CD14-positive monocyte (primary cell): ENCODE measurements around the gene ZFHX3. TPM values are rescaled to one million over a fixed set of nuclear protein-coding genes. Genes with fewer than 3 reads are reported as not detected.

Source experiments
- DNase-seq, 3 donors: peaks; one replicate each; pipeline ENCODE4 v3.0.0-alpha.2; 2011 to 2022
- H2AFZ ChIP-seq: 2 replicates; pipeline ENCODE4 v1.6.0; 2012; ENCODE audit warnings: mild to moderate bottlenecking, low read depth, low read length, inconsistent platforms; ENCODE audit not compliant: insufficient read depth, poor library complexity, severe bottlenecking
- H3K27ac ChIP-seq, 2 donors: 1 replicate in 1 of 2; 2 replicates in 1 of 2; pipeline ENCODE4 v1.5.1; 2012 to 2013; ENCODE audit warnings: low read length in 2 of 2, control low read depth in 1 of 2, inconsistent platforms in 1 of 2, low read depth in 1 of 2, mild to moderate bottlenecking in 1 of 2
- H3K27me3 ChIP-seq, 2 donors: one replicate each; pipeline versions ENCODE4 v1.6.0 to v1.6.1; 2011 to 2013; ENCODE audit warnings: low read length in 2 of 2; ENCODE audit not compliant: control insufficient read depth in 2 of 2, insufficient read depth in 2 of 2
- H3K36me3 ChIP-seq, 2 donors: replicated peaks in 1 of 2; 1 replicate in 1 of 2; 2 replicates in 1 of 2; pipeline versions ENCODE4 v1.5.1 to v1.6.1; 2012 to 2013; ENCODE audit warnings: low read length in 2 of 2, control low read depth in 1 of 2, inconsistent platforms in 1 of 2, mild to moderate bottlenecking in 1 of 2; ENCODE audit not compliant: insufficient read depth in 2 of 2, control insufficient read depth in 1 of 2
- H3K4me1 ChIP-seq, 2 donors: 1 replicate in 1 of 2; 2 replicates in 1 of 2; pipeline versions ENCODE4 v1.5.1 to v1.6.1; 2012 to 2013; ENCODE audit warnings: low read length in 2 of 2, control low read depth in 1 of 2, inconsistent platforms in 1 of 2, mild to moderate bottlenecking in 1 of 2, moderate library complexity in 1 of 2; ENCODE audit not compliant: insufficient read depth in 2 of 2, control insufficient read depth in 1 of 2
- H3K4me2 ChIP-seq: replicated peaks from 2 replicates; pipeline ENCODE3; 2012; ENCODE audit warnings: low read length, moderate library complexity, mild to moderate bottlenecking; ENCODE audit not compliant: poor library complexity, severe bottlenecking; ENCODE audit errors: extremely low read depth
- H3K4me3 ChIP-seq, 3 experiments: fragments of 200-600 bp in 1 of 3; sonication (generic) in 1 of 3; replicated peaks in 1 of 3; 1 replicate in 2 of 3; 2 replicates in 1 of 3; pipeline ENCODE4 v1.5.1; 2011 to 2013; ENCODE audit warnings: low read length in 3 of 3, mild to moderate bottlenecking in 3 of 3, control low read depth in 2 of 3, low read depth in 2 of 3, inconsistent platforms in 1 of 3, moderate library complexity in 1 of 3
- H3K79me2 ChIP-seq: 2 replicates; pipeline ENCODE4 v1.6.0; 2012; ENCODE audit warnings: mild to moderate bottlenecking, control low read depth, inconsistent platforms, low read length, moderate library complexity; ENCODE audit not compliant: insufficient read depth
- H3K9ac ChIP-seq: 2 replicates; pipeline ENCODE4 v1.6.0; 2017; ENCODE audit warnings: low read length, mild to moderate bottlenecking; ENCODE audit not compliant: insufficient read depth, poor library complexity, severe bottlenecking
- H3K9me3 ChIP-seq, 2 donors: replicated peaks in 1 of 2; 1 replicate in 1 of 2; 2 replicates in 1 of 2; pipeline versions ENCODE4 v1.5.1 to v1.6.1; 2012 to 2013; ENCODE audit warnings: low read length in 2 of 2, control low read depth in 1 of 2; ENCODE audit not compliant: control insufficient read depth in 1 of 2, insufficient read depth in 1 of 2
- H4K20me1 ChIP-seq: 2 replicates; pipeline ENCODE4 v1.6.0; 2012; ENCODE audit warnings: mild to moderate bottlenecking, low read length, control low read depth, moderate library complexity; ENCODE audit not compliant: insufficient read depth
- H3K27ac Mint-ChIP-seq, 7 donors: one replicate each; pipeline ENCODE4 v1.8.0; 2020; ENCODE audit warnings: mild to moderate bottlenecking in 7 of 7, mixed read lengths in 7 of 7, moderate library complexity in 6 of 7, inconsistent platforms in 2 of 7
- H3K27me3 Mint-ChIP-seq, 3 donors: one replicate each; pipeline ENCODE4 v1.8.0; 2021 to 2022; ENCODE audit warnings: low read depth in 3 of 3, mild to moderate bottlenecking in 3 of 3, mixed read lengths in 3 of 3, moderate library complexity in 3 of 3, inconsistent platforms in 1 of 3
- H3K36me3 Mint-ChIP-seq, 2 donors: one replicate each; pipeline ENCODE4 v1.8.0; 2020; ENCODE audit warnings: mixed read lengths in 2 of 2, inconsistent platforms in 1 of 2, mild to moderate bottlenecking in 1 of 2
- H3K4me1 Mint-ChIP-seq: one replicate; pipeline ENCODE4 v1.8.0; 2020; ENCODE audit warnings: mild to moderate bottlenecking, mixed read lengths
- H3K4me3 Mint-ChIP-seq, 2 donors: one replicate each; pipeline ENCODE4 v1.8.0; 2020; ENCODE audit warnings: mild to moderate bottlenecking in 2 of 2, mixed read lengths in 2 of 2, moderate library complexity in 1 of 2
- H3K9me3 Mint-ChIP-seq, 7 donors: one replicate each; pipeline ENCODE4 v1.8.0; 2020 to 2022; ENCODE audit warnings: mixed read lengths in 7 of 7, mild to moderate bottlenecking in 6 of 7, moderate library complexity in 6 of 7, inconsistent platforms in 2 of 7
- WGBS: methylation state at CpG from one replicate; pipeline ENCODE4 v1.1.5; 2013; ENCODE audit warnings: missing lambda C conversion rate; ENCODE audit not compliant: insufficient coverage; 5-methylcytosine and 5-hydroxymethylcytosine counted together
- intact Hi-C, 2 donors: fragments of 100-400 bp; cut with micrococcal nuclease; formaldehyde crosslinking; loops; one replicate each; pipeline versions ENCODE4 v1.15.0 to v1.15.1; 2023
- polyA plus RNA-seq, 3 donors: library from polyadenylated mRNA; depleted of rRNA in 1 of 3; unstranded in 2 of 3; stranded (reverse) in 1 of 3; fragments of 300-500 nt in 2 of 3; fragments of >200 nt in 1 of 3; fragmentation: Illumina TruSeq in 2 of 3; gene quantifications; 1 replicate in 2 of 3; 2 replicates in 1 of 3; pipeline ENCODE4 v1.2.3, GENCODE V29; 2012 to 2021
- TF ChIP-seq, protein P1 (sequence below): fragments of 200-600 bp; IDR thresholded peaks from one replicate; pipeline ENCODE4 v1.8.0; 2022; ENCODE audit warnings: antibody characterized with exemption, mild to moderate bottlenecking

Gene ZFHX3
- polyA plus RNA-seq, 3 donors = 0.42 to 4.2 (median 0.43) TPM

DNA sequence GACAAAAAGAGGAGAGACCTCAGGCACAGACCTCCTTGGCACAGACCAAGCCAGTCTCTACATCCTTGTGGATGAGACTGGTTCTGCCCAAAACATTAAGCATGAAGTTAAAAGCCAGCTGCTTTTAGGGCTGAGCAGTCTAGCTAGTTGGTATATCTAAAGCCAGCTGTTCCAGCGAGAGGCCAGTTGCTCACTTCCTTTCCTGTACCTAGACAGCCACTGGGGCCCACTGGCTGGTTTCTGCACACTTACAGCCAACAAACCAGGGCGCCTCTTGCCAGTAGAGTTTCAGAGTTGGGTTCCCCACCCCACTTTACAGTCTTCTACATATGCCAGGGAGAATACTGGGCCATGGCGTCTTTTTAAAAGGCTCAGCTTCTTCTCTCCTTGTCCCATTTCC lies 242.4 kb downstream of the ZFHX3 start:
- no peak overlapping the region for H3K9ac ChIP-seq
- no peak for DNase-seq
- H3K27ac Mint-ChIP-seq = no peak overlapping the region
- H4K20me1 ChIP-seq = no peaks in the 10 kb centered on the region
- H3K36me3 Mint-ChIP-seq = peaks cover 21 to 24% of the 10 kb centered on the region in 2 donors
- no peaks in the 10 kb centered on the region for H3K27me3 ChIP-seq
- no peak overlapping the region for H3K27ac ChIP-seq
- peaks cover 0 to 31% of the 10 kb centered on the region in 2 donors for H3K36me3 ChIP-seq
- TF ChIP-seq, protein P1, sequence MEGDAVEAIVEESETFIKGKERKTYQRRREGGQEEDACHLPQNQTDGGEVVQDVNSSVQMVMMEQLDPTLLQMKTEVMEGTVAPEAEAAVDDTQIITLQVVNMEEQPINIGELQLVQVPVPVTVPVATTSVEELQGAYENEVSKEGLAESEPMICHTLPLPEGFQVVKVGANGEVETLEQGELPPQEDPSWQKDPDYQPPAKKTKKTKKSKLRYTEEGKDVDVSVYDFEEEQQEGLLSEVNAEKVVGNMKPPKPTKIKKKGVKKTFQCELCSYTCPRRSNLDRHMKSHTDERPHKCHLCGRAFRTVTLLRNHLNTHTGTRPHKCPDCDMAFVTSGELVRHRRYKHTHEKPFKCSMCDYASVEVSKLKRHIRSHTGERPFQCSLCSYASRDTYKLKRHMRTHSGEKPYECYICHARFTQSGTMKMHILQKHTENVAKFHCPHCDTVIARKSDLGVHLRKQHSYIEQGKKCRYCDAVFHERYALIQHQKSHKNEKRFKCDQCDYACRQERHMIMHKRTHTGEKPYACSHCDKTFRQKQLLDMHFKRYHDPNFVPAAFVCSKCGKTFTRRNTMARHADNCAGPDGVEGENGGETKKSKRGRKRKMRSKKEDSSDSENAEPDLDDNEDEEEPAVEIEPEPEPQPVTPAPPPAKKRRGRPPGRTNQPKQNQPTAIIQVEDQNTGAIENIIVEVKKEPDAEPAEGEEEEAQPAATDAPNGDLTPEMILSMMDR = no peak
- intact Hi-C loops = no loop called here
- no peaks in the 10 kb centered on the region for H3K4me1 Mint-ChIP-seq
- H3K9me3 ChIP-seq = no peaks in the 10 kb centered on the region
- no peak overlapping the region for H3K4me3 ChIP-seq
- H2AFZ ChIP-seq = no peak overlapping the region
- H3K9me3 Mint-ChIP-seq = peaks cover 0 to 3% (median 0%) of the 10 kb centered on the region in 7 donors
- H3K4me2 ChIP-seq = no peak overlapping the region
- H3K4me3 Mint-ChIP-seq = no peak overlapping the region
- no peaks in the 10 kb centered on the region for H3K4me1 ChIP-seq
- peaks cover 0 to 4% (median 2%) of the 10 kb centered on the region in 3 donors for H3K27me3 Mint-ChIP-seq
- no peaks in the 10 kb centered on the region for H3K79me2 ChIP-seq
- WGBS = 94% methylated on average over 2 of the region's 3 CpGs

DNA sequence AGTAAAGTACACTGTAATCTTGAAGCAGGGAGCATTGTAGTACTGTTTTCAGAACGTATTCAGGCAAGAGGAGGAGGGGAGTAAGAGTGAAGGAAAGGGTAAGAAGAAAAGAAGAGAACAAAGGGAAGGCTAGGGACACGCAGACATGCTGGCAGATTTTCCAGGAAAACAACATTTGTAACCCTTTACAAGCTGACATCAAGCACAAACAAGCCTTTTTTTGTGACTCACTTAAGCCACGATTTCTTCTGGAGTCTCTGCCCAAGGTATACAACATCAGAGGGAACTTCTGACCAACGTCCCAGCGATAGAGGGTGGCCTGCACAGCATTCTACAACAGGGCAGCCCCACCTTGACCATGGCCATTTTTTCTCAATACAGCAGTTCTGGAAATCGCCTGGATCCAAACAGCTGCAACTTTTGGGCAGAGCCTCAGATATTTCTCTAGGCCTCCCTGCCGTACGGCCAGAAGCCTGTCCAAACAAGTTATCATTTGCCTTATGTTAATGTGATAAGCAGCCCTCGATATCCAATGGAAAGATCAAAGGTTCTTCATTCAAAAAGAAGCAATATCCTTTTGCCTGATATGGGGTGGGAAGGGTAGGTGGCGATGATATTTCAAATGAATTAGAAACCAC lies 247.3 kb downstream of the ZFHX3 start:
- H3K27ac Mint-ChIP-seq = peak overlapping the region in 1 of 7 donors; percentile 75
- Histone ChIP-seq H3K4me2 (no peak overlapping the region), H3K9me3 (no peaks in the 10 kb centered on the region), H3K27me3 (no peaks in the 10 kb centered on the region), H3K27ac (no peak overlapping the region), H3K9ac (no peak overlapping the region), H4K20me1 (no peaks in the 10 kb centered on the region), H3K4me1 (no peaks in the 10 kb centered on the region), H3K36me3 (peaks cover 36 to 48% of the 10 kb centered on the region in 2 donors), H3K4me3 (no peak overlapping the region), H2AFZ (no peak overlapping the region), H3K79me2 (no peaks in the 10 kb centered on the region)
- H3K4me1 Mint-ChIP-seq = no peaks in the 10 kb centered on the region
- intact Hi-C loops = no loop called here
- TF ChIP-seq, protein P1 = no peak
- no peaks in the 10 kb centered on the region for H3K9me3 Mint-ChIP-seq
- no peak for DNase-seq
- peaks cover 0 to 2% (median 2%) of the 10 kb centered on the region in 3 donors for H3K27me3 Mint-ChIP-seq
- peaks cover 48 to 52% of the 10 kb centered on the region in 2 donors for H3K36me3 Mint-ChIP-seq
- no peak overlapping the region for H3K4me3 Mint-ChIP-seq
- 92% methylated on average over 3 of the region's 10 CpGs for WGBS
